Measurements from ENCODE around the gene TMEM116. TPM values are rescaled to one million over a fixed set of nuclear protein-coding genes. Genes with fewer than 3 reads are reported as not detected.

The TMEM116 gene
- total RNA-seq, 4 donors from 2014 or later = 10.5 to 17.9 (median 14.5) TPM

- TF ChIP-seq CTCF (IDR thresholded peaks at IDR 0.05; ENCODE audit: low read depth) = no peak
Observed at GRCh38 chr12:111978545-111978944, 34.4 kb downstream of the TMEM116 start.

- no peak for TF ChIP-seq CTCF (IDR thresholded peaks at IDR 0.05; ENCODE audit: low read depth)
Observed at GRCh38 chr12:111976860-111977259, 36.1 kb downstream of the TMEM116 start.

GRCh38 chr12:111976291-111976690, 36.7 kb downstream of the TMEM116 start:
- no peak for TF ChIP-seq CTCF (IDR thresholded peaks at IDR 0.05; ENCODE audit: low read depth)

GRCh38 chr12:111975161-111975931, 37.6 kb downstream of the TMEM116 start:
- TF ChIP-seq CTCF (IDR thresholded peaks at IDR 0.05; ENCODE audit: low read depth) = no peak

GRCh38 chr12:111971800-111972199, 41.2 kb downstream of the TMEM116 start:
- no peak for TF ChIP-seq CTCF (IDR thresholded peaks at IDR 0.05; ENCODE audit: low read depth)

- no peak for TF ChIP-seq CTCF (IDR thresholded peaks at IDR 0.05; ENCODE audit: low read depth)
Observed at GRCh38 chr12:111964935-111965334, 48.0 kb downstream of the TMEM116 start.

- TF ChIP-seq CTCF (IDR thresholded peaks at IDR 0.05; ENCODE audit: low read depth) = no peak
Observed at GRCh38 chr12:111954969-111955368, 58.0 kb downstream of the TMEM116 start.
